Stimulated activated CD4-positive, alpha-beta T cell treated with anti-CD3 and anti-CD28 coated beads, Interleukin-1b, Interleukin-23, amount 100 ng/mL, for 1 hour (primary cell): ENCODE measurements around the gene CTAGE4.
"Not testable (repeated sequence)": the region's sequence is repeated elsewhere in the genome, so short reads cannot be mapped to it uniquely, and the experiment has no call there.

ENCODE experiments used
- DNase-seq, 2 donors: peaks; one replicate each; pipeline ENCODE4 v3.0.0-alpha.2; 2020; ENCODE audit warnings: low read depth in 2 of 2

CTAGE4 gene

GRCh38 chr7:144217200-144217599, 33.9 kb downstream of the CTAGE4 start:
- not testable (repeated sequence) for DNase-seq

- not testable (repeated sequence) for DNase-seq
Observed at GRCh38 chr7:144218581-144218980, 35.3 kb downstream of the CTAGE4 start.

- DNase-seq, result not testable (repeated sequence)
Observed at GRCh38 chr7:144219149-144219548, 35.9 kb downstream of the CTAGE4 start.

GRCh38 chr7:144220531-144220930, 37.3 kb downstream of the CTAGE4 start:
- not testable (repeated sequence) for DNase-seq

- not testable (repeated sequence) for DNase-seq
Observed at GRCh38 chr7:144223675-144224074, 40.4 kb downstream of the CTAGE4 start.

- not testable (repeated sequence) for DNase-seq
Observed at GRCh38 chr7:144226866-144227265, 43.6 kb downstream of the CTAGE4 start.

GRCh38 chr7:144228810-144229209, 45.5 kb downstream of the CTAGE4 start:
- not testable (repeated sequence) for DNase-seq

GRCh38 chr7:144231027-144231426, 47.8 kb downstream of the CTAGE4 start:
- not testable (repeated sequence) for DNase-seq

GRCh38 chr7:144233039-144233438, 49.8 kb downstream of the CTAGE4 start:
- not testable (repeated sequence) for DNase-seq
